ENCODE results near the gene SYNDIG1.

GRCh38 chr20:24598996-24599395, 129.6 kb downstream of the SYNDIG1 start:
- TF ChIP-seq EZH2 (IDR thresholded peaks at IDR 0.05; ENCODE audit: low read length, unreplicated experiment) (no peak), EZH2phosphoT487 (IDR thresholded peaks at IDR 0.05; ENCODE audit: borderline replicate concordance, low read length) (no peak)
- TF ChIP-seq, protein P1, sequence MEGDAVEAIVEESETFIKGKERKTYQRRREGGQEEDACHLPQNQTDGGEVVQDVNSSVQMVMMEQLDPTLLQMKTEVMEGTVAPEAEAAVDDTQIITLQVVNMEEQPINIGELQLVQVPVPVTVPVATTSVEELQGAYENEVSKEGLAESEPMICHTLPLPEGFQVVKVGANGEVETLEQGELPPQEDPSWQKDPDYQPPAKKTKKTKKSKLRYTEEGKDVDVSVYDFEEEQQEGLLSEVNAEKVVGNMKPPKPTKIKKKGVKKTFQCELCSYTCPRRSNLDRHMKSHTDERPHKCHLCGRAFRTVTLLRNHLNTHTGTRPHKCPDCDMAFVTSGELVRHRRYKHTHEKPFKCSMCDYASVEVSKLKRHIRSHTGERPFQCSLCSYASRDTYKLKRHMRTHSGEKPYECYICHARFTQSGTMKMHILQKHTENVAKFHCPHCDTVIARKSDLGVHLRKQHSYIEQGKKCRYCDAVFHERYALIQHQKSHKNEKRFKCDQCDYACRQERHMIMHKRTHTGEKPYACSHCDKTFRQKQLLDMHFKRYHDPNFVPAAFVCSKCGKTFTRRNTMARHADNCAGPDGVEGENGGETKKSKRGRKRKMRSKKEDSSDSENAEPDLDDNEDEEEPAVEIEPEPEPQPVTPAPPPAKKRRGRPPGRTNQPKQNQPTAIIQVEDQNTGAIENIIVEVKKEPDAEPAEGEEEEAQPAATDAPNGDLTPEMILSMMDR (conservative IDR thresholded peaks at IDR 0.05; ENCODE audit: low read depth, low read length) = no peak

Measured in PC-3 (cell line).